GM21529 (cell line): Measurements from ENCODE around the gene FOXQ1.

Experiments
- ATAC-seq: cut with Tn5 transposase; IDR thresholded peaks from one replicate; pipeline ENCODE4 v1.9.1; 2021; ENCODE audit not compliant: unreplicated experiment

Gene FOXQ1, protein sequence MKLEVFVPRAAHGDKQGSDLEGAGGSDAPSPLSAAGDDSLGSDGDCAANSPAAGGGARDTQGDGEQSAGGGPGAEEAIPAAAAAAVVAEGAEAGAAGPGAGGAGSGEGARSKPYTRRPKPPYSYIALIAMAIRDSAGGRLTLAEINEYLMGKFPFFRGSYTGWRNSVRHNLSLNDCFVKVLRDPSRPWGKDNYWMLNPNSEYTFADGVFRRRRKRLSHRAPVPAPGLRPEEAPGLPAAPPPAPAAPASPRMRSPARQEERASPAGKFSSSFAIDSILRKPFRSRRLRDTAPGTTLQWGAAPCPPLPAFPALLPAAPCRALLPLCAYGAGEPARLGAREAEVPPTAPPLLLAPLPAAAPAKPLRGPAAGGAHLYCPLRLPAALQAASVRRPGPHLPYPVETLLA

DNA sequence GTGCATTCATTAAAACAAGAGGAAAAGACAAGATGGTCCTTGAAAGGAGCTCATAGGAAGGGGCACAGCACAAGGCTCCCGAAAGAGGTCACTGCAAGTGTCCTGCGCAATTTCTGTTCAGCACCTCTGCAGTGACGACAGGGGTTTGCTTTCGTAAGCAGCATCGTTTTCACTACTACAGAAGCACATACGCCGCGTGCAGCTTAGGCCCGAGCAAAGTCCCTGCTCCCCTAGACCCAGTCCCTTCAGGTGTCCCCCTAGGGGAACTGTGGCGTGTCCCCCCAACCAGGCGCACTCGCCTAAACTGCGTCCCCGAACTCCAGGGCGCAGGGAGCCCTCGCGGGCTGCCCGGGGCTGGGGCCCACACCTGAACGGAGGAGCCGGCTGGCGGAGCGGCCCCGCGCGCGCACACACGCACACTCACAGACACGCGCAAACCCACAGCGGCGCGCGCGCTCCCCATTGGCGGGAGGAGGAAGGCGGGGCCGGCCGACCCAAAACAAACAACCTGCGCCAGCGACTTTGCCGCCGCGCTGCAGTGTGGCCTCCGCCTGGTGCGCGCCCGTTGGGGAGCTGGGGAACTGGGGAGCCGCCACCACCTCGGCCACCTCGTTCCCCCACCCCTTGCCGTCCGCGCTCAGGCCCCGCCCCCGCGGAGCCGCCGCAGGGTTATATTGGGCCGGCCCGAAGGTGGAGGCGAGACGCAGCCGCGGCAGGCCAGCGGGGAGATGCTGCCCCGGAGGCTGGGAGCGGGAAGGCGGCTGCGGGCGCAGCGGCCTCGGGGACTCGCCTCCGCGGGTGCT is at the start of gene FOXQ1:
Gene FOXQ1, plus strand, starts transcription at position 699 of the 803 bp plus-strand sequence. CDS start 607 bp downstream, outside the sequence.
- no peak for ATAC-seq

DNA sequence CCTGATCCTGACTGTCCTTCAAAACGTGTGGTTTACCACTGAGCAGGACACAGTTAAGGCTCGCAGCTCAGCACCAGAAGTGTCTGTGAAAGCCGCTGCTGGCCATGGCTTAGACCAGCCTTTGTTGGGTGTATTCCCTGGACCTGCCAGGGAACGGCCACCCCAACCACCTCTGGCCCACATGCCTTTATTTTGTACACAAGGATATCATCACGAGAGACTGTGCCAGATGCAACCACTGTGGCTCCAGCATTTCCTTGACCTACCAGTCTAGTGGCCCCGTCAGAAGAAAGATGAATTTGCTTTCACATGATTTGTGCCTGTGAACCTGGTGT is 49.2 kb upstream of the FOXQ1 start:
- no peak for ATAC-seq

DNA sequence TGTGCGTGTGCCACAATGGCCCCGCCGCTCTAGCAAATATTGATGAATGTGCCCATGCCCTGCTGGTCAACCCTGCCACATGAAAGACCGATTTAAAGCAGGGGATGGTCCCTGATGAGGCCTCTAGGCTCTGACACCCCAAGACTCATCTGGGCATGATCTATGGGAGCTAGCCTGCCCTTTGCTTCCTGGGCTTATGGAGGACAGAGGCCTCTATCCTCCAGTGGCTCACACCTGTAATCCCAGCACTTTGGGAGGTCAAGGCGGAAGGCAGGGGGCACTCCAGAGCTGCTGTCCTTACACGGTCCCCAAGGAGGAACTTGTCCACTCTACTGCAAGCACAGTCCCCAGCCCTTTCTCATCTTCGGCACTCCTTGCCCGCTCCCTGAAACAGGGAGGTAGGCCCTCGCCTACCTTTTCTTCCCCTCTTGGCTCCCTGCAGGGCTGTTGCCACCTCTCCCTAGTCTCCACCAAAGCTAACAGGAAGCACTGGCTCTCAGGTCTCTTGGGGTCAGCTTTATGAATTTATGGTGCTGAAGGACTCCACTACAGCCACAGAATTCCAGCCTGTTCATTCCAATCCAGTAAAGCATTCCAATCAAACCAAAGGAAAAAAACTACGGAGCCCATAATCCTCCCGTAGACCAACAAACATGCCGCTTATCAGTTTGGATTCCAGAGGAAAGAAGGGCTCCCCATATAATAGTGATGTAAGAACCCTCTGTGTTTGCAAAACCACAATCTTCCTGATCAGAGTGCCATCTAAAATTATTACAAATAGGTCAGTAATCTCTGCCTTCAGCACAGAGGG is 48.7 kb upstream of the FOXQ1 start:
- no peak for ATAC-seq

DNA sequence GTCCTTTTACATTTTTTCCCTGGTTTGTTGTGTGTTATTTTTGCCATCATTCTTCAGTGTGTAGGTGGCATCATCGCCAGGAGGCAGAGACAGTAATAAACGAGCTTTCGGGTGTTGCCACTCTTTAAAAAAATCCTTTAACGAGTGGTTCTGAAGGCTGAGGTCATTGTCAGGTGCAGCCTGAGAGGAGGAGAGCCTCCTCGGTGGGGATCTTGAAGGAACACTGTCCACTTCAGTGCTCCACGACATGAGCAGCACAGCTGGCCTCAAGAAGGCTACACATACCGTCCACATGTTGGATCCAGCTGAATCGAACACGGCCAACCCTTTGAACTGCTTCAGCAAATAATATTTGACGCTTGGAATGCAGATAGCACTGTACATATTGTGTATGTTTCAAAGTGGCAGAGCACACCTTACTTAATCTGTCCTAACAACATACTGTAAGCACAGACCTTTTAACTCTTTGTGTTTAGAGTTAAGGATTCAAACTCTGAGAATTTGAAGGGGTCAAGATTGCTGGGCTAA is 48.0 kb upstream of the FOXQ1 start:
- ATAC-seq, result no peak

DNA sequence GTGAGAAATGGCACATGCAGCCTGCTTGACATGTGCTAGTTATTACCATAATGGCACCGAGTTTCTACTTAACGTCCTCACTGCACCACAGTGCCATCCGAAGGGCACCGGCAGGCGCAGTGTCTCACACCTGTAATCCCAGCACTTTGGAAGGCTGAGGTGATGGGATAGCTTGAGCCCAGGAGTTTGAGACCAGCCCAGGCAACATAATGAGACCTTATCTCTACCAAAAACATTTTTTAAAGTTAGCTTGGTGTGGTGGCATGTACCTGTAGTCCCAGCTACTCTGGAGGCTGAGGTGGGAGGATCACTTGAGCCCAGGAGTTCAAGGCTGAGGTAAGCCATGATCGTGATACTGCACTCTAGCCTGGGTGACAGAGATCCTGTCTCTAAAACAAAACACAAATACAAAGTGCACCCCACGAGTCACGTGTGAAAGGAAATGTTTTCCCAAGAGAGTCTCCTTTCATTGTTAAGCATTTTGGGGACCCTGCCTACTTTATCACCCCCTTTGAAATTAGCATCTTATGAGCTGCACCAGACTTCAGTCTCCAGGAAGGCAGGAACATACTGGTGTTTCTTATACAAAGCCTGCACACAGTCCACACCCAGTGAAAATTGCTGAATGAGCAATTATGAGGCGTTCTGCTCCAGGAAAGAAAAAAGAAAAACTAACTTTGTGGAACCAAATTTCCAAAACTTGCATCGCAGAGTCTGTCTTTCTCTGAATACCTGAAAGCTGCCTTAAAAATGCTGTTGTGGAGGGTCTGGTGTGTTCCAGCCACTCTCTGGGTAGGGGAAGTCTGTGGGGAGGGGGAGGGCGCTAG is 47.1 kb upstream of the FOXQ1 start:
- ATAC-seq, result no peak

DNA sequence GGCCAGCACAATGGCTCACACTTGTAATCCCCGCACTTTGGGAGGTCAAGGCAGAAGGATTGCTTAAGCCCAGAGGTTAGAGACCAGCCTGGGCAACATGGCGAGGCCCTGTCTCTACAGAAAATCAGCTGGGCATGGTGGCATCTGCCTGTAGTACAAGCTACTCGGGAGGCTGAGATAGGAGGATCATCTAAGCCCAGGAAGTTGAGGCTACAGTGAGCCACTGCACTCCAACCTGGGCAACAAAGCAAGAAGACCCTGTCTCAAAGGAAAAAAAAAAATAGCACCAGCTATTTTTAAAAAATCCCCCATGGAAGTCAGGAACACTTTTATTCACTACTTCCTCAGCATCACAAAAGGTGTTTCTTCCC is 45.2 kb upstream of the FOXQ1 start:
- ATAC-seq, result no peak

DNA sequence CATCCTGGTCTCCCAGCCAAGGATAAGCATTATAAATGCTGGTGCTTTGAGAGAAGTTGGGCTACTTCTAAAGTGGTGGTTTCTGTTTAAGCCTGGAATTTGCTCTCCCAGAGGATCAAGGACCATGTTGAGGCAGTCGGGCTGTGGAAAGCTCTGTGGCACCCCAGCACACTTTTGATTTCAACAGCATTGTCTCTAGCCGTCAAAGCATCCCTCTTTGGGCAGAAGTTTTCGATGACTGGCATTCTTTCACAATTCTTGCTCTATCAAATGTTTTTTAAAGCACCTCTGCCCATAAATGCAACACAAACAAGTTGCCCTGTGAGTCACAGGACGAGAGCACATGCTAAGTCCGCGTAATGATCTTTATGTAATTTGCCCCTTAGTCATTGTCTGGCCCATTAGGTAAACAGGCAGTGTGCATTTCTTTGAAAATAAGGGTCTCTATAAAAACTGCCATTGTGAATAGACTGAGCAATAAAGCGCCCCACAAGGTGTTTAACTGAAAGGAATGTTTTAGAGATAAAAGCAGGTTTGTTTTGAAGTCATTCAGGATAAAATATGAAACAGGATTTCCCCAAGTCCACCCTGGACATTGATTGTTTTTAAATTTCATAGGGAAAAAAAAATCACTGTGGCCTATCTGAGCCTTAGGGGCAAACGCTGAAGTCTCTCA is 44.7 kb upstream of the FOXQ1 start:
- no peak for ATAC-seq

DNA sequence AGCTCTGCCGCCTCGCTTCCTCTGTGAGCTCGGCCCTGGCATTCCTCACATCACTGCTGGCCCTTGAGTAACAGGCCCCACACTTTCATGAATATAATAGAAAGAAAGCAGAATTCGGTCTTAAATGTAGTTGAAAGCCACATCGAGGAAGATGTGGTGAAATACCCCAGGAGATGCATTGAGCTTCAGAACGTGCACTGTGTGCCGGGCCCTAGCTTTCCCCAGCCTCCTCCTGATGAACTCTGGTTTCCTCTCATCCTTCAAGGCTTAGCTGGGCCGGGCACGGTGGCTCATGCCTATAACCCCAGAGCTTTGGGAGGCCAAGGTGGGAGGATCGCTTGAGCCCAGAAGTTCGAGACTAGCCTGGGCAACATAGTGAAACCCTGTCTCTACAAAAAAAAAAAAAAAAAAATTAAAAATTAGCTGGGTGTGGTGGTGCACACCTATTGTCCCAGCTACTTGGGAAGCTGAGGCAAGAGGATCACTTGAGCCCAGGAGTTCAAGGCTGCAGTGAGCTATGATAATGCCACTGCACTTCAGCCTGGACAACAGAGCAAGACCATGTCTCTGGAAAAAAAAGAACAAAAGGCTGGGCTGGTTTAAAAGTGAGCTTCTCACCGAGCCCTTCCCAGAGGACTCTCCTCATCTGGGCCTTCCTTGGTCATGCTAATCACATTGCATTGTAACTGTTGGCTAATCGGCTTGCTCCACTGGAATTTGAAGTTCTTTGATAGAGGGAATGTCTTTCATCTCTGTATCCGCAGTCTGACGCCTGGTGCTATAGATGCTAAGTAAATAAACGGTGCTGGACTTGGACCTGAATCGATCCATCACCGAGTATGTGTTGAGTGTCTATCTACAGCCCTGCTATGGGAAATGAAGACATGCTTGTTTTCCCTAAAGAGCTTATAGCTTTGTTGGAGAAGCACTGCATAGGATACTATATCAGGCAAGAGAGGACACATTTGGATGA is 43.8 kb upstream of the FOXQ1 start:
- no peak for ATAC-seq

DNA sequence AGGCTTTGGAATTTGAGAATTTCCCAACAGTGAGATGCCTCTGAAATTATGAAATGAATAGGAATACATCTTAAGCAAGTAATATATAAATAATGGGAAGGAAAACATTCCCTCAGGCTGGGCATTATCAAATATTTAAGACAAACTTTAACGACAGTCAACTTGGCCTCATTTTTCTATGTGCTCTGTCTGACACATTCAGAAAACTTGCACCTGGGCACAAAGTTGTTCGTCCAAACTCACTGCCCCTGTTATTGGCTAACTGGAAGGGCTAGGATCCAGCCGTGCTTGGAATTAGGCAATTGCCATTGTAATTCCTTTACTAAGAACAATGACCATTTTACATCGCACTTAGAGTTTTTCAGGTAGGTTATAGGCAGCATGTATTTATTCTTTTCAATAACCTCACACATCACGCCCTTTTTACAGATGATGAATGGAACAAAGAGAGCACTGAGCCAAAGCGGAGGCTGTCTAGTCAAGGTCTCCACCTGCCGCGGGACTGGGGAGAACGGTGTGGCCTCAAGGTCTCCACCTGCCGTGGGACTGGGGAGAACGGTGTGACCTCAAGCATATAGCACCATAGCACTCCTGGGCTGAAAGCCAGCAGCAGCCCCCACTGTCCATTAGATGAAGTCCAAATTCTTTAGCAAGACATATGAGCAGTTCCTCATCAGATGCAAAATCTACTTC is 40.7 kb upstream of the FOXQ1 start:
- ATAC-seq, result no peak

DNA sequence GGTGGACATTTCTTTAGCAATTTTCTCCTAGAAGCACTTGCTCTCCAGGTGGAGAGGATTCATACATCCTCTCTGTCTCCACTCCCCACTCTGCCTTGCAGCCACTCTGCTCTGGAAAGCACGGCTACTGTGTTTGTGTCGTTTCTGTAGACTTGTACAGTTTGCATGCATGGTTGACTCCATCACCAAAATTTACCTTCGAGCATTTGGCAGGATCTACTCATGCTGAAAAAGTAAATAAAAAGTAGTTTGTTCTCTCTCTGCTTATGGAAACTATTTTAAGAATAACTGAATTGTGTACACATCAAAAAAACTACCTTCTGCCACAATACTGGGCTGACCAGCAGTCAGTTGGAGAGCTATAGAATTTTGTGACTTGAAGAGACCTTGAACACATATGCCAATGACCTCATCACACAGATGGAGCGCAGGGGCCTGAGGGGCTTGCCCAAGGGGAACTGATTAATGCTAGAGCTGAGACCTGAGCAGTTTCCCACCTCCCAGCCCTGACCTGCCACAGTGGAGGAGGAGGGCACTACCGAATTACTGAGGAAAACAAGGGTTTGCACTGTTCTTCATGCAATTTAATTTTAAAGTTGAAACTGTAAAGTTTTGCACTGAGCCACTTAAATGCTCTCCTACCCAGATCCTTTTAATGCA is 33.7 kb upstream of the FOXQ1 start:
- ATAC-seq, result no peak

DNA sequence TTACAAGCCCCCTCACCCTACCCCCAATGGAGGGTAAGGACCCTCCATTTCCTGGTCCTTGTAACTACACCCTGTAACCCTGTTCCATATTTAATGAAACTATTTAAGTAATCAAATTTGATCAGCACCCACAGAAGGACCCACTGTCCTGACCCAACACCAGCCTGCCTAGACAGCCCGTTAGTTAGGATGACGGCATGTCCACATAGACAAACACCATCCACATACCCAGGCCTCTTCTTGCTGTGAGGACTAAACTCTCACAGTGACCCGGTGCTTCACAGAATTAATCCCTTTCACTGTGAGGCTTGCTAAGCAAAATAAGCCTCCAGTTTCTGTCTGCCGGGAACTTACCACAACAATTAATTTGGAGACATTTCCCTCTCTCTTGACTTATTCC is 32.8 kb upstream of the FOXQ1 start:
- ATAC-seq, result no peak

DNA sequence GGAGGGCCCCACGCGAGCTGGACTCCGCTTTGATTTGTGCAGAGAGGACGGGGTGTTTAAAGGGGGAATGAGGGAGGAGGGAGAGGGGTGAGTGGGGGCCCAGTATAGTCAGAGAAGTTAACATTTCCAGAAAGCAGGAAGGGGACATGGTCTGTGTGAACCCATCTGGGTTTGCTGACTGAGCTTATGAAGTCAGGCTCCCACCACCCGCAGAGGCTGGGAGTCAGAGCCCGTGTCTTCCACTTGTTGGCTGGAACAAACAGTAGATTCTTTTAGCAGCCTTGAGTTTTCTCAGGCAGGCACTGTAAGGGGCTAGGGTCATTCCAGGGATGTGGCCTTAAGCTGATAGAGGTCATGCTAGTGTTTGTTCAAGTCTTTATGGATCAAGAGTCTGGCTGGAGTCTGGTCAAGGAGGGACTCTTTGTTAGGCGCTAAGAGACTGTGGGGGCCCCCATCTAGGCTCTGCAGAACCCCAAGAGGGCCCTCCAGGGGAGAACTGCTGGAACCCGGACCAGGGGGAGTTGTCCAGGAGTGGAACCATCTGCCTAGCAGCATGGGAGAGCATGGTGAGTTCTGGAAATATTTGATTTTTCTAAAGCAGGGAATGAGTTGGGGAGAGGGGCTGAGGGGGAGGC is 31.1 kb upstream of the FOXQ1 start:
- no peak for ATAC-seq

DNA sequence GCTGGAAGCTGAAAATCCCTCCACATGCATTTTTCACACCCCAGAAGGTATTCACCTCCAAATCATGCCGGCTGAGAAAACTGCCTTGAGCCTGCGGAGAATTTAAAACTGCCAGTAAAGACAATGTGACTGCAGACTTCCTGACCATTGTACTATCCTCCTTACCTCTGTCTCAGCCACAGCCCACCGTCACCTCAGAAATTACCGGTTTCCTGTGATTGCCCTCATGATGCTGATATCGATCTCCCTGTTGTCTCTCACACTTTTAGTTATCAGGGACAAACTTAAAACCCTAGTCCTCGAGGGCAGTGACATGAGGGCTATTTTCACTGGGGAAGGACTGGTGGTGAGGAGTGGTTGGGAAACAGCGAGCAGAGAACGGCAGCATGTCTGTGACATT is 30.2 kb upstream of the FOXQ1 start:
- no peak for ATAC-seq

DNA sequence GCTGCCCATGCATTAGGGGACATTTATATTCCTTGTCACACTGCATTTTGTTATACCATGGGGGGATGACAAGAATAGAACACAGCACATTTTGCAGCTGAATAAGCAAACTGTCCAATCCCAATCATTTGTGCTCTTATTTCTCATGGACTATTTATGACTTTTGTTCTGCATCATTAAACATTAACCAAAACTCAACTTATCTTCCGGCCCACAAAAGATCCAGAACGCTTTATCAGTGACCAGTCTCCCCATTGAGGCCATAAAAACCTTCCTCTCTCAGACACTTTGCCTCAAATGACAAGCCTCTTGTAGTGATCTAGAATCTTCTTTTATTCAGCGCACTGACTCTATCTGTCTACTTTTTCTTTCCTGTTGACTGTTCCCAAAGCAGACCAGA is 28.4 kb upstream of the FOXQ1 start:
- no peak for ATAC-seq

DNA sequence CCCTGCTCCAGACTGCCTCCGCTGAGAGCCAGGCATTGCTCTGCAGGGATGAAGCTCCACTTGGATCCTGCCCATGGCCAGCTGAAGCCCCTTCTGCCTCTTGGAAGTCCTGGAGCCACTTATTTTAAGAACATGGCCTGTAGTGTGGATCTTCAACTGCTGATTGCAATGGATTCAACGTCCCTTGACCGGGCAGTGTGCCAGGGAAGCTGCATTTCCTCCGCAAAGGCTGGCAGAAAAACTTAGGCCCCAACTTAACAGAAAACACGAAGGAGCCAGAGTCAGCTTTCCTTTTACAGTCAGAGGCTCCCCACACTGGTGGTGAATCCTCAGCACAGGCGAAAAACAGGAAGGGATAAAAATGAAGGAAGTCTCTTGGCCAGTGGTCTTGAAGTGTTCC is 26.3 kb upstream of the FOXQ1 start:
- ATAC-seq, result no peak

DNA sequence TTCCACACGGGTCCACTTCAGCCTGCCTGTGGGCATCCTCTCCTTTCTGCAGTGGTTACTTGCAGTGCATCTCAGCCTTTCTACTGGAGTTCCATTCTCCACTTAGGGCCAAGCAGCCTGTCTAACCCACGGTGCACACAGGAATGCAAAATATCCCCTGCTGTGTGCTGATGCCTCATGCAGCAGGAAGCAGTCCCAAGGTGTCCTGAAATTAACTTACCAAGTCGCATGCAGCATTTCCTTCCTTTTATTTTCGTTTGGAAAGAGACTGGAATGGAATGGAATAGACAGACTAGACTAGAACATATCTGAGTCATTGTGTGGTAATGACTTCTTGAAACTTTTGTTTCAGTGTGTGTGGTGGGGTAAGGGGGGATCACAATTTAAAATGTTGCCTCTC is 25.9 kb upstream of the FOXQ1 start:
- ATAC-seq, result no peak

DNA sequence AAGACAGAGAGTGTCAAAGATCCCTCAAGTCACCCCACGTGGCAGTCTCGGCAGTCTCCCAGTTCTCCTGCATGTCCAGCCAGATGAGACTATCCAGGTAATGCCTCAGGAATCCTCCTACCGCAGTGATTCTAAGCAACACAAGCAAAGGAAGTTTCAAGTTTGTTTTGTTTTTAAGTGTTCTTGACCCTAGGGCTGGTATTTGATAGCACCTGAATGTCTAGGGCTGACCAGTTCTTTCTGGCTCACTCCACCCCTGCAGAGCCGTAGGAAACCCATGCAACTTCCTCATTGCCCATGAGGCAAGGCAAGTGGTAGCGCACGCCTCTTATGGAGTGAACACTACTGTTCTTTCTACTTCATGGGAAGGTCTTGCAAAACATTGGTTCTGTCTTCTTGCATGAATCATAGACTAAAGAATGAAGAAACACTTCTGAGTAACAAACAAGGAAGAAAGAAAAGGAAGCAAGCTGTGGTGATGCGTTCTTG is 24.8 kb upstream of the FOXQ1 start:
- ATAC-seq, result no peak
